Endodermal cell (in vitro differentiated cells): ENCODE data around the gene KMT2B. TPM values are rescaled to one million over a fixed set of nuclear protein-coding genes. Genes with fewer than 3 reads are reported as not detected.
A peak's percentile ranks its signal among the peaks of the same experiment; 100 is the strongest.
"Not testable (repeated sequence)": the region's sequence is repeated elsewhere in the genome, so short reads cannot be mapped to it uniquely, and the experiment has no call there.

ENCODE experiments used
- DNase-seq: peaks from one replicate; pipeline ENCODE4 v3.0.0-alpha.2; 2017
- H3K27ac ChIP-seq: 2 replicates; pipeline ENCODE4 v1.5.1; 2013; ENCODE audit warnings: mild to moderate bottlenecking, low read depth, low read length, moderate library complexity
- H3K27me3 ChIP-seq: 2 replicates; pipeline ENCODE4 v1.6.1; 2013; ENCODE audit warnings: mild to moderate bottlenecking, low read length, moderate library complexity; ENCODE audit not compliant: insufficient read depth, control insufficient read depth, poor library complexity, severe bottlenecking
- H3K36me3 ChIP-seq: 2 replicates; pipeline ENCODE4 v1.7.0; 2013; ENCODE audit warnings: mild to moderate bottlenecking, low read length, moderate library complexity; ENCODE audit not compliant: control insufficient read depth, insufficient read depth
- H3K4me1 ChIP-seq: one replicate; pipeline ENCODE4 v1.7.0; 2013; ENCODE audit warnings: low read length; ENCODE audit not compliant: control insufficient read depth, insufficient read depth
- H3K4me3 ChIP-seq: 2 replicates; pipeline ENCODE4 v1.5.1; 2013; ENCODE audit warnings: mild to moderate bottlenecking, low read length, moderate library complexity
- H3K9ac ChIP-seq: 2 replicates; pipeline ENCODE4 v1.6.1; 2013; ENCODE audit warnings: mild to moderate bottlenecking, low read length, moderate library complexity; ENCODE audit not compliant: poor library complexity, severe bottlenecking; ENCODE audit errors: extremely low read depth
- H3K9me3 ChIP-seq: 2 replicates; pipeline ENCODE4 v1.6.1; 2013; ENCODE audit warnings: mild to moderate bottlenecking, low read length, moderate library complexity; ENCODE audit not compliant: control insufficient read depth
- H3K27ac Mint-ChIP-seq: 2 replicates; pipeline ENCODE4 v1.8.0; 2020; ENCODE audit warnings: mixed read lengths
- H3K27me3 Mint-ChIP-seq: 2 replicates; pipeline ENCODE4 v1.8.0; 2021; ENCODE audit warnings: mild to moderate bottlenecking, mixed read lengths; ENCODE audit not compliant: insufficient read depth
- H3K36me3 Mint-ChIP-seq: 2 replicates; pipeline ENCODE4 v1.8.0; 2020; ENCODE audit warnings: low read depth, mixed read lengths
- H3K4me1 Mint-ChIP-seq: 2 replicates; pipeline ENCODE4 v1.8.0; 2020; ENCODE audit warnings: mixed read lengths
- H3K4me3 Mint-ChIP-seq: 2 replicates; pipeline ENCODE4 v1.8.0; 2020; ENCODE audit warnings: mild to moderate bottlenecking, moderate library complexity, mixed read lengths
- H3K9me3 Mint-ChIP-seq: 2 replicates; pipeline ENCODE4 v1.8.0; 2020; ENCODE audit warnings: mild to moderate bottlenecking, mixed read lengths
- CTCF ChIP-seq: fragments of 200-600 bp; sonication (generic); conservative IDR thresholded peaks from 2 replicates; pipeline ENCODE4 v1.5.0; 2021; ENCODE audit warnings: antibody characterized with exemption, mild to moderate bottlenecking
- WGBS, 2 experiments: methylation state at CpG; one replicate each; pipeline versions ENCODE4 v1.1.5 to v1.1.7; 2013; ENCODE audit warnings: missing lambda C conversion rate in 2 of 2, mixed read lengths in 1 of 2; ENCODE audit not compliant: insufficient coverage in 1 of 2, insufficient read length in 1 of 2; 5-methylcytosine and 5-hydroxymethylcytosine counted together
- total RNA-seq, 2 donors: library from RNA; stranded (reverse); fragmentation: NEBNext Ultra II Directional in 1 of 2; extraction: Animal tissue kit (Norgen Biotek cat#: 25700) in 1 of 2; gene quantifications; 2 replicates in 1 of 2; 3 replicates in 1 of 2; pipeline ENCODE4 v1.2.1, GENCODE V29; 2021

Gene KMT2B
- total RNA-seq, 2 donors from 2014 or later, result 48.1 to 54.0 TPM

DNA sequence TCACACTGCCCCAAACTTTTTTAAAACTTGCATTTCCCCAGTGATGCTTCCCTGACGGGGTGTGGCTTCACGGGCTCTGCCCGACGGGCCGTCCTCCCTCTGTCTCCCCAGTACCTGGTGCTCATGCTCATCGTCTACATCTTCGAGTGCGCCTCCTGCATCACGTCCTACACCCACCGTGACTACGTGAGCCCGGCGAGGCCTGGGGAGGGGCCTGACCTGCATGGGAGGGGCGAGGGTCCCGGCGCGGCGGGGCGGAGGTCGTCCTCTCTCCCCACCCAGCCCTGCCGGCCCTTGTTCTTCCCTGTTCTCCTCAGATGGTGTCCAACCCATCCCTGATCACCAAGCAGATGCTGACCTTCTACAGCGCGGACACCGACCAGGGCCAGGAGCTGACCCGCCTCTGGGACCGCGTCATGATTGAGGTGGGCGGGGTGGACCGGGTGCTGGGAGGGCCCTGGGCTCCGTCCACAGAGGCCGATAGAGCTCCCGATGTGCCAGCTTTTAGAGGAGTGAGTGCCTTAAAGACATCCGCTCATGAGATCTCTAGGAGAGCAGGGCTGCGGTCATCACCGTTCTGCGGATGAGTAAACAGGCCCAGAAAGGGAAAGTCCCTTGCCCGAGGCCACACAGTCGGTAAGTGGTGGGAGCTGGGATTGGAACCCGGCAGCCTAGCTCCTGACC, 44.5 kb upstream of the KMT2B start:
- H3K4me3 Mint-ChIP-seq, result peak overlapping the region; percentile 60
- H3K4me1 Mint-ChIP-seq, result peaks cover 2% of the 10 kb centered on the region
- H3K36me3 Mint-ChIP-seq, result no peaks in the 10 kb centered on the region
- peaks cover 22% of the 10 kb centered on the region for H3K27me3 ChIP-seq
- peak; percentile 92 for DNase-seq
- no peak overlapping the region for H3K9ac ChIP-seq
- H3K27me3 Mint-ChIP-seq, result peaks cover 57% of the 10 kb centered on the region
- H3K27ac Mint-ChIP-seq, result no peak overlapping the region
- H3K4me3 ChIP-seq, result peak overlapping the region; percentile 75
- no peaks in the 10 kb centered on the region for H3K9me3 ChIP-seq
- H3K36me3 ChIP-seq, result no peaks in the 10 kb centered on the region
- H3K27ac ChIP-seq, result no peak overlapping the region
- TF ChIP-seq CTCF, result no peak
- 7 to 11% methylated on average over 13 to 39 of the region's 39 CpGs for WGBS, 2 experiments
- H3K9me3 Mint-ChIP-seq, result no peaks in the 10 kb centered on the region
- no peaks in the 10 kb centered on the region for H3K4me1 ChIP-seq

- Histone ChIP-seq H3K36me3 (no peaks in the 10 kb centered on the region), H3K4me3 (no peak overlapping the region), H3K27me3 (peaks cover 10% of the 10 kb centered on the region), H3K9ac (no peak overlapping the region), H3K9me3 (no peaks in the 10 kb centered on the region), H3K27ac (no peak overlapping the region), H3K4me1 (no peaks in the 10 kb centered on the region)
- no peaks in the 10 kb centered on the region for H3K36me3 Mint-ChIP-seq
- peaks cover 40% of the 10 kb centered on the region for H3K27me3 Mint-ChIP-seq
- H3K27ac Mint-ChIP-seq, result no peak overlapping the region
- no peaks in the 10 kb centered on the region for H3K9me3 Mint-ChIP-seq
- TF ChIP-seq CTCF, result no peak
- peaks cover 2% of the 10 kb centered on the region for H3K4me1 Mint-ChIP-seq
- DNase-seq, result no peak
- H3K4me3 Mint-ChIP-seq, result no peak overlapping the region
- WGBS, 2 experiments, result 87 to 88% methylated on average over 13 to 15 of the region's 15 CpGs
Observed at GRCh38 chr19:35675589-35676140, 42.1 kb upstream of the KMT2B start.

DNA sequence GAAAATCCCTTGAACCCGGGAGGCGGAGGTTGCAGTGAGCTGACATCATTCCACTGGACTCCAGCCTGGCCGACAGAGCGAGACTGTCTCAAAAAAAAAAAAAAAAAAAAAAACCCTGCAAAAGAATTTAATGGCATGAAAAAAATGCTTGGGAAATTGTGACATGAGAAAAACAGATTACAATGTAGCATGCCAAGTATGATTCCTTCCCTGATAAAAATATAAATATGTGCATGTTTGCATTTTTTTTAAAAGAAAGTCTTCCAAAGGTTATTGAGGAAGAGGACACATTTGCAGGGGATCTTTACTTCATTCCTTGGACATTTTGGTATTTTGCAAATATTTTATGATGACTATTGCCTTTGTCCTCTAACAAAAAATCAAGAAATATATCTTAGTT, 28.0 kb upstream of the KMT2B start:
- Histone ChIP-seq H3K27ac (no peak overlapping the region), H3K4me1 (no peaks in the 10 kb centered on the region), H3K27me3 (no peaks in the 10 kb centered on the region), H3K36me3 (no peaks in the 10 kb centered on the region), H3K9ac (no peak overlapping the region), H3K9me3 (no peaks in the 10 kb centered on the region), H3K4me3 (no peak overlapping the region)
- no peak for DNase-seq
- no peak overlapping the region for H3K27ac Mint-ChIP-seq
- no peak overlapping the region for H3K4me3 Mint-ChIP-seq
- H3K4me1 Mint-ChIP-seq, result no peaks in the 10 kb centered on the region
- TF ChIP-seq CTCF, result no peak
- H3K36me3 Mint-ChIP-seq, result no peaks in the 10 kb centered on the region
- 90 to 100% methylated on average over 2 to 4 of the region's 4 CpGs for WGBS, 2 experiments
- no peaks in the 10 kb centered on the region for H3K27me3 Mint-ChIP-seq
- H3K9me3 Mint-ChIP-seq, result no peaks in the 10 kb centered on the region

DNA sequence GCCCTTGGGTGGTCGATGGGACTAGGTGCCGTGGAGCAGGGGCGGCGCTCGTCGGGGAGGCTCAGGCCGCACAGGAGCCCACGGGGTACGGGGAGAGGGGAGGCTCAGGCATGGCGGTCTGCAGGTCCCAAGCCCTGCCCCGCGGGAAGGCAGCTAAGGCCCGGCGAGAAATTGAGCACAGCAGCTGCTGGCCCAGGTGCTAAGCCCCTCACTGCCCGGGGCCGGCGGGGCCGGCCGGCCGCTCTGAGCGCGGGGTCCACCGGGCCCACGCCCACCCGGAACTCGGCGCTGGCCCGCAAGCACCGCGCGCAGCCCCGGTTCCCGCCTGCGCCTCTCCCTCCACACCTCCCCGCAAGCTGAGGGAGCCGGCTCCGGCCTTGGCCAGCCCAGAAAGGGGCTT, 26.7 kb upstream of the KMT2B start:
- not testable (repeated sequence) for H3K4me3 ChIP-seq

More for the DNA sequence above, 26.7 kb upstream of the KMT2B start:
- H3K9me3 ChIP-seq, H3K36me3 Mint-ChIP-seq, H3K27me3 Mint-ChIP-seq, H3K27ac ChIP-seq, H3K9me3 Mint-ChIP-seq, H3K27ac Mint-ChIP-seq, H3K36me3 ChIP-seq, DNase-seq, H3K9ac ChIP-seq, H3K4me1 Mint-ChIP-seq, H3K4me1 ChIP-seq, H3K27me3 ChIP-seq, H3K4me3 Mint-ChIP-seq: not testable (repeated sequence)
- WGBS, 2 experiments, result 92 to 93% methylated on average over 5 to 37 of the region's 37 CpGs
